ENCODE measurements around the gene FGD6. TPM values are rescaled to one million over a fixed set of nuclear protein-coding genes. Genes with fewer than 3 reads are reported as not detected.

FGD6 gene
- total RNA-seq, 1 experiment from 2014 or later: 18.2 TPM

DNA sequence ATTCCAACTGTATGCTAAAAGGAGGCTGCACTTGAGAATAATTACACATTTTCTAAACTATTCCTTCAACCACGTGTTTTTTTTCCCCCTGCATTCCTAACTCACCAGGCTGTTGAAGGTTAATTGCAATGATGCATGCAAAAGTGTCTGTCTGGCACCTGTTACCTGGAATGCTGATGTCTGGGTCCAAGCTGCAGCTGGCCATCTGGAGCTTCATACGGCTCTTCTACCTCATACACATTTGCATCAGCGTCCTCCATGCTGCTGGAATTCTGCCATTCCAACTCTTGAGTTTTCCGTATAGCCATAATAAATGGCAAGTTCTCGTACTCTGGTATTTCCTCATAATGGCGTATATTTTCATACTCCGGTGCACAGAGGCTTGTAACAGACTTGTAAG is 8.6 kb downstream of the FGD6 start:
- Histone ChIP-seq H3K4me3 (replicated peaks in 1 of 2; ENCODE audit: low read depth in 1 of 2, low read length in 2 of 2) (no peak overlapping the region), H3K9me2 (ENCODE audit: insufficient read depth) (no peaks in the 10 kb centered on the region), H3K9me3 (ENCODE audit: control insufficient read depth in 1 of 2, insufficient read depth in 1 of 2, low read depth in 1 of 2, low read length in 2 of 2) (no peaks in the 10 kb centered on the region), H3K9ac (ENCODE audit: low read length) (no peak overlapping the region), H2AFZ (ENCODE audit: low read depth, low read length, poor library complexity, severe bottlenecking) (no peak overlapping the region), H3K36me3 (ENCODE audit: control insufficient read depth in 1 of 2, insufficient read depth in 2 of 2, low read length in 2 of 2) (no peaks in the 10 kb centered on the region), H3K27ac (ENCODE audit: low read depth, low read length) (no peak overlapping the region), H3K27me3 (ENCODE audit: insufficient read depth, low read length) (no peaks in the 10 kb centered on the region), H3K4me2 (ENCODE audit: low read length) (no peak overlapping the region), H4K20me1 (ENCODE audit: insufficient read depth) (no peaks in the 10 kb centered on the region), H3K79me2 (ENCODE audit: insufficient read depth, low read length) (peaks cover 61% of the 10 kb centered on the region), H3K4me1 (ENCODE audit: control insufficient read depth in 1 of 2, insufficient read depth in 2 of 2, low read length in 2 of 2) (peaks cover 24 to 46% of the 10 kb centered on the region in 2 experiments)
- ChIA-PET CTCF (no interaction called here), POLR2A (no interaction called here), RAD21 (ENCODE audit: low non-redundant PET in 1 of 2, low total read pairs in 2 of 2, uncharacterized antibody in 2 of 2, unreplicated experiment in 2 of 2) (no interaction called here)
- intact Hi-C loops (cut with micrococcal nuclease): no loop called here
- DNase-seq (ENCODE audit: low read depth, low spot score) (no peak), ATAC-seq (no peak)
- TF ChIP-seq EGR1 (IDR thresholded peaks at IDR 0.05; ENCODE audit: low read depth) (no peak), CTCF (IDR thresholded peaks at IDR 0.05 in 2 of 3, conservative IDR thresholded peaks at IDR 0.05 in 1 of 3; ENCODE audit: borderline replicate concordance in 1 of 3, insufficient read depth in 1 of 3, low read depth in 2 of 3, low read length in 2 of 3) (no peak), ZNF274 (IDR thresholded peaks at IDR 0.05; ENCODE audit: low read depth, low read length) (no peak), SRF (IDR thresholded peaks at IDR 0.05; ENCODE audit: low read depth) (no peak), SIN3A (IDR thresholded peaks at IDR 0.05; ENCODE audit: low read depth) (no peak), ELF1 (IDR thresholded peaks at IDR 0.05; ENCODE audit: borderline replicate concordance, low read depth) (no peak)
- TF ChIP-seq, protein P1, sequence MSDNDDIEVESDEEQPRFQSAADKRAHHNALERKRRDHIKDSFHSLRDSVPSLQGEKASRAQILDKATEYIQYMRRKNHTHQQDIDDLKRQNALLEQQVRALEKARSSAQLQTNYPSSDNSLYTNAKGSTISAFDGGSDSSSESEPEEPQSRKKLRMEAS (IDR thresholded peaks at IDR 0.05): no peak
- no TSS peak for BruUV-seq (replicated peaks)

DNA sequence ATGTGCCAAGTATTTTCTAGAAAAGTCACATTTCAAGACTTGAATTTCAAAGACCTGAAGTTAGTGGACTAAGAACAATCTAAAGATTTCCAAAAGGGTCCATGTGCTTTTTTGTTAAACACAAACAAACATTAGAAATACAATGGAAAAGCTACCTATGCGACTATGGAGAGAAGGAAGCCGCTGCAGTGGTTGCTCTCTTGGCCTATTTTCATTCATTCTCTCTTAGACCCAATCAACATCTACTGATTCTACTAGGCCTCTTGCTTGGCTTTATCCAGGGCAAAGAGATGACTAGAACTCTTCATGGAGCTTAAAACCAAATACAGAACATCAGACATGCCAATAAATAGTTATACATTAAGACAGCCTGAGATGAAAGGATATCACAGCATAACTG is 9.9 kb downstream of the FGD6 start:
- Histone ChIP-seq H3K27ac (ENCODE audit: low read depth, low read length) (no peak overlapping the region), H3K36me3 (ENCODE audit: control insufficient read depth in 1 of 2, insufficient read depth in 2 of 2, low read length in 2 of 2) (no peaks in the 10 kb centered on the region), H2AFZ (ENCODE audit: low read depth, low read length, poor library complexity, severe bottlenecking) (no peak overlapping the region), H3K9me2 (ENCODE audit: insufficient read depth) (no peaks in the 10 kb centered on the region), H3K4me2 (ENCODE audit: low read length) (no peak overlapping the region), H4K20me1 (ENCODE audit: insufficient read depth) (no peaks in the 10 kb centered on the region), H3K4me3 (replicated peaks in 1 of 2; ENCODE audit: low read depth in 1 of 2, low read length in 2 of 2) (no peak overlapping the region), H3K9me3 (ENCODE audit: control insufficient read depth in 1 of 2, insufficient read depth in 1 of 2, low read depth in 1 of 2, low read length in 2 of 2) (no peaks in the 10 kb centered on the region), H3K4me1 (ENCODE audit: control insufficient read depth in 1 of 2, insufficient read depth in 2 of 2, low read length in 2 of 2) (peaks cover 37 to 59% of the 10 kb centered on the region in 2 experiments), H3K79me2 (ENCODE audit: insufficient read depth, low read length) (peaks cover 61% of the 10 kb centered on the region), H3K27me3 (ENCODE audit: insufficient read depth, low read length) (no peaks in the 10 kb centered on the region), H3K9ac (ENCODE audit: low read length) (no peak overlapping the region)
- ATAC-seq: no peak
- DNase-seq (ENCODE audit: low read depth, low spot score): no peak
- intact Hi-C loops (cut with micrococcal nuclease): no loop called here
- BruUV-seq (replicated peaks): no TSS peak
- POLR2A ChIA-PET: no interaction called here
- RAD21 ChIA-PET (ENCODE audit: low non-redundant PET in 1 of 2, low total read pairs in 2 of 2, uncharacterized antibody in 2 of 2, unreplicated experiment in 2 of 2): no interaction called here
- CTCF ChIA-PET: no interaction called here
- no peak for TF ChIP-seq POLR2A (IDR thresholded peaks at IDR 0.05; ENCODE audit: borderline replicate concordance, extremely low read depth, insufficient read depth, insufficient read length)
